ENCODE measurements around the gene NUDT3. TPM values are rescaled to one million over a fixed set of nuclear protein-coding genes. Genes with fewer than 3 reads are reported as not detected.

The NUDT3 gene
- total and polyA plus RNA-seq, 9 of the 15 experiments (the other 6 are each of a cell fraction or from before 2014, with no cell fraction given): 5.4 to 81.2 (median 56.4) TPM

GRCh38 chr6:34324738-34325444, 67.6 kb downstream of the NUDT3 start (continued):
- no peak for TF ChIP-seq ETS1 (conservative IDR thresholded peaks at IDR 0.05; ENCODE audit: control insufficient read depth, low read depth, low read length)
- no peak for TF ChIP-seq ZBTB12 (CRISPR knock-in tag; IDR thresholded peaks at IDR 0.05)
- 0 out of 2 replicates have a peak, but pooled peaks have one; percentile 18 for TF ChIP-seq TCF15 (CRISPR knock-in tag; IDR thresholded peaks at IDR 0.05)
- no peak for TF ChIP-seq DDX20 (tag; IDR thresholded peaks at IDR 0.05; ENCODE audit: low read depth)
- no peak for TF ChIP-seq HES1 (IDR thresholded peaks at IDR 0.05; ENCODE audit: low read depth)
- TF ChIP-seq TBL1XR1 (IDR thresholded peaks at IDR 0.05; ENCODE audit: low read length in 2 of 2): no peak
- TF ChIP-seq REST (IDR thresholded peaks at IDR 0.05; ENCODE audit: borderline replicate concordance): peak; percentile 27; the same call in 1 of the 2 replicates
- no peak for TF ChIP-seq REST (CRISPR knock-in tag; IDR thresholded peaks at IDR 0.05; ENCODE audit: low read depth)
- TF ChIP-seq PHB (CRISPR knock-in tag; IDR thresholded peaks at IDR 0.05): no peak
- TF ChIP-seq ZNF639 (CRISPR knock-in tag; conservative IDR thresholded peaks at IDR 0.05 in 1 of 2, IDR thresholded peaks at IDR 0.05 in 1 of 2): no peak
- TF ChIP-seq TRIM28 (IDR thresholded peaks at IDR 0.05): no peak
